ENCODE results near the gene C12orf50.
"Not testable (repeated sequence)": the region's sequence is repeated elsewhere in the genome, so short reads cannot be mapped to it uniquely, and the experiment has no call there.

Gene C12orf50

GRCh38 chr12:87981495-87981894 is 47.7 kb downstream of the C12orf50 start:
- CTCF ChIA-PET, result no interaction called here
- no peak for TF ChIP-seq CTCF (IDR thresholded peaks at IDR 0.05; ENCODE audit: control extremely low read depth, extremely low read depth, low read depth, missing control alignments)
- DNase-seq (ENCODE audit: extremely low spot score), result no peak
- POLR2A ChIA-PET, result no interaction called here

- CTCF ChIA-PET, result interaction anchor here (0.9 kb wide), 1 partner anchor 23 kb away, joined by 3 read pairs; no protein-coding TSS in a partner anchor
- TF ChIP-seq CTCF (IDR thresholded peaks at IDR 0.05; ENCODE audit: control extremely low read depth, extremely low read depth, low read depth, missing control alignments), result no peak
- no peak for DNase-seq (ENCODE audit: extremely low spot score)
- POLR2A ChIA-PET, result no interaction called here
Observed at GRCh38 chr12:87975879-87976278, 53.3 kb downstream of the C12orf50 start.

GRCh38 chr12:87967871-87968270 is 61.3 kb downstream of the C12orf50 start:
- POLR2A ChIA-PET, result no interaction called here
- CTCF ChIA-PET, result no interaction called here
- no peak for DNase-seq (ENCODE audit: extremely low spot score)
- no peak for TF ChIP-seq CTCF (IDR thresholded peaks at IDR 0.05; ENCODE audit: control extremely low read depth, extremely low read depth, low read depth, missing control alignments)

- CTCF ChIA-PET, result no interaction called here
- TF ChIP-seq CTCF (IDR thresholded peaks at IDR 0.05; ENCODE audit: control extremely low read depth, extremely low read depth, low read depth, missing control alignments), result no peak
- DNase-seq (ENCODE audit: extremely low spot score), result no peak
- POLR2A ChIA-PET, result no interaction called here
Observed at GRCh38 chr12:87960566-87960965, 68.6 kb downstream of the C12orf50 start.

- DNase-seq (ENCODE audit: extremely low spot score); POLR2A ChIA-PET; CTCF ChIA-PET: not testable (repeated sequence)
Observed at GRCh38 chr12:87954028-87954427, 75.2 kb downstream of the C12orf50 start.

GRCh38 chr12:87953256-87953860 is 75.8 kb downstream of the C12orf50 start:
- peak; percentile 45 for TF ChIP-seq CTCF (IDR thresholded peaks at IDR 0.05; ENCODE audit: control extremely low read depth, extremely low read depth, low read depth, missing control alignments)
- POLR2A ChIA-PET, result no interaction called here
- peak; percentile 20 for DNase-seq (ENCODE audit: extremely low spot score)
- CTCF ChIA-PET, result interaction anchor here (1.4 to 1.7 kb wide), 2 partner anchors 9 to 23 kb away, joined by 3 to 4 read pairs; no protein-coding TSS in a partner anchor

- no peak for DNase-seq (ENCODE audit: extremely low spot score)
- POLR2A ChIA-PET, result no interaction called here
- no peak for TF ChIP-seq CTCF (IDR thresholded peaks at IDR 0.05; ENCODE audit: control extremely low read depth, extremely low read depth, low read depth, missing control alignments)
- CTCF ChIA-PET, result interaction anchor here (1.0 to 3.2 kb wide), 5 partner anchors 8 to 82 kb away, joined by 3 to 11 read pairs (median 4); no protein-coding TSS in a partner anchor
Observed at GRCh38 chr12:87952850-87953249, 76.4 kb downstream of the C12orf50 start.

Measured in GM10248 (cell line).